Esophagus squamous epithelium (tissue), 4 donors: Measurements from ENCODE around the gene POU3F2.

Source experiments
- CTCF ChIP-seq, 6 experiments: fragments of 450-650 bp in 4 of 6; fragments of 200-600 bp in 2 of 6; sonication (generic) in 2 of 6; IDR thresholded peaks; one replicate each; pipeline ENCODE4 v1.5.1; 2016 to 2019; ENCODE audit warnings: antibody characterized with exemption in 6 of 6, mild to moderate bottlenecking in 4 of 6, moderate library complexity in 4 of 6
- POLR2A ChIP-seq, 4 donors: fragments of 450-650 bp; IDR thresholded peaks; one replicate each; pipeline ENCODE4 v1.6.1; 2017; ENCODE audit warnings: antibody characterized with exemption in 4 of 4, mild to moderate bottlenecking in 4 of 4, moderate library complexity in 3 of 4

- no peak for TF ChIP-seq CTCF (IDR thresholded peaks at IDR 0.05)
- TF ChIP-seq POLR2A (IDR thresholded peaks at IDR 0.05): no peak
Observed at GRCh38 chr6:98823428-98824161, 10.8 kb upstream of the POU3F2 start.
